ENCODE measurements around the gene TMEM178B.

TMEM178B gene

DNA sequence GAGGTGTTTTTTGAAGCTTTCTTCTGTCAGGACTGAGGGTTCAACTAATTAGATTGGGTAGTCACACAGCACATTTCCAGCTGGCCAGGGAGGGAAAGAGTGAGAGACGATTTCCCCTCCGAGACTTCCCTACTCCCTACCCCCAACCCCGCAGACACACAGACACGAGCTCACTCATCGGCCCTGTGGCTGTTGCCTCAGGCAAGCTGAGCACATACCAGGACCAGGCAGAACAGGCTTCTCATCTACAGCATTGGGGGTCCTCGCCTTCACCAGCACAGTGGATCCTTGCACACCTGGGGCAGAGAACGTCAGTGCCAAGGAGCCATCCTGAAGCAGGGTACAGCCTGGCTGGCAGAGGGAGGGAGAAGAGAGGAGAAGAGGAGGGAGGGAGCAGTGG lies 144.1 kb downstream of the TMEM178B start:
- no peak for TF ChIP-seq POLR2AphosphoS5 (IDR thresholded peaks at IDR 0.05; ENCODE audit: low read depth, low read length)
- TF ChIP-seq FOXP2 (optimal IDR thresholded peaks at IDR 0.05; ENCODE audit: borderline replicate concordance, extremely low read depth, extremely low read length, insufficient read depth) = no peak
- TF ChIP-seq, protein P1, sequence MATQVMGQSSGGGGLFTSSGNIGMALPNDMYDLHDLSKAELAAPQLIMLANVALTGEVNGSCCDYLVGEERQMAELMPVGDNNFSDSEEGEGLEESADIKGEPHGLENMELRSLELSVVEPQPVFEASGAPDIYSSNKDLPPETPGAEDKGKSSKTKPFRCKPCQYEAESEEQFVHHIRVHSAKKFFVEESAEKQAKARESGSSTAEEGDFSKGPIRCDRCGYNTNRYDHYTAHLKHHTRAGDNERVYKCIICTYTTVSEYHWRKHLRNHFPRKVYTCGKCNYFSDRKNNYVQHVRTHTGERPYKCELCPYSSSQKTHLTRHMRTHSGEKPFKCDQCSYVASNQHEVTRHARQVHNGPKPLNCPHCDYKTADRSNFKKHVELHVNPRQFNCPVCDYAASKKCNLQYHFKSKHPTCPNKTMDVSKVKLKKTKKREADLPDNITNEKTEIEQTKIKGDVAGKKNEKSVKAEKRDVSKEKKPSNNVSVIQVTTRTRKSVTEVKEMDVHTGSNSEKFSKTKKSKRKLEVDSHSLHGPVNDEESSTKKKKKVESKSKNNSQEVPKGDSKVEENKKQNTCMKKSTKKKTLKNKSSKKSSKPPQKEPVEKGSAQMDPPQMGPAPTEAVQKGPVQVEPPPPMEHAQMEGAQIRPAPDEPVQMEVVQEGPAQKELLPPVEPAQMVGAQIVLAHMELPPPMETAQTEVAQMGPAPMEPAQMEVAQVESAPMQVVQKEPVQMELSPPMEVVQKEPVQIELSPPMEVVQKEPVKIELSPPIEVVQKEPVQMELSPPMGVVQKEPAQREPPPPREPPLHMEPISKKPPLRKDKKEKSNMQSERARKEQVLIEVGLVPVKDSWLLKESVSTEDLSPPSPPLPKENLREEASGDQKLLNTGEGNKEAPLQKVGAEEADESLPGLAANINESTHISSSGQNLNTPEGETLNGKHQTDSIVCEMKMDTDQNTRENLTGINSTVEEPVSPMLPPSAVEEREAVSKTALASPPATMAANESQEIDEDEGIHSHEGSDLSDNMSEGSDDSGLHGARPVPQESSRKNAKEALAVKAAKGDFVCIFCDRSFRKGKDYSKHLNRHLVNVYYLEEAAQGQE (IDR thresholded peaks at IDR 0.05; ENCODE audit: insufficient read depth in 1 of 2, low read depth in 2 of 2, low read length in 2 of 2) = no peak
- TF ChIP-seq SIN3A (IDR thresholded peaks at IDR 0.05; ENCODE audit: borderline replicate concordance, insufficient read depth, low read length) = no peak
- TF ChIP-seq TAF1 (IDR thresholded peaks at IDR 0.05; ENCODE audit: borderline replicate concordance, insufficient read depth, low read length) = no peak

DNA sequence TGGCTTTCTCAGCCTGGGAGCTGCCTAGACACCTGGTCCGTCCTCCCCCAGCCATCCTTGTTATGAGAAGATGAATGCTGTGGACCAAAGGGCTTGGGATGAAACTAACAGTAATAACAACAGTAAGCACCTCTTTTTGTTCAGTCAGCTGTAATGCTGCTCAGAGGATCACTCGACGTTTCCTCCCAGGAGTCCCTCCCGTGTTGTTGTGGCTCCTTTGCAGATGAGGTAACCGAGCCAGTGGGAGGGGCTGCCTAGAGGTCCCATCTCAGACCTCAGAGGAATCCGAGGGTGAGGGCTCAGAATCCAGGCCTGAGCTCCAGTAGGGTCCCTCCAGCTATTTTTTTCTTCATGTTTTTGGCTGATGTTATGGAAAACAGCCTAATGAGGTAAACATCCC lies 145.1 kb downstream of the TMEM178B start:
- TF ChIP-seq, protein P1 (IDR thresholded peaks at IDR 0.05; ENCODE audit: insufficient read depth in 1 of 2, low read depth in 2 of 2, low read length in 2 of 2) = no peak
- TF ChIP-seq TAF1 (IDR thresholded peaks at IDR 0.05; ENCODE audit: borderline replicate concordance, insufficient read depth, low read length) (no peak), SIN3A (IDR thresholded peaks at IDR 0.05; ENCODE audit: borderline replicate concordance, insufficient read depth, low read length) (no peak), FOXP2 (optimal IDR thresholded peaks at IDR 0.05; ENCODE audit: borderline replicate concordance, extremely low read depth, extremely low read length, insufficient read depth) (no peak), POLR2AphosphoS5 (IDR thresholded peaks at IDR 0.05; ENCODE audit: low read depth, low read length) (no peak)

DNA sequence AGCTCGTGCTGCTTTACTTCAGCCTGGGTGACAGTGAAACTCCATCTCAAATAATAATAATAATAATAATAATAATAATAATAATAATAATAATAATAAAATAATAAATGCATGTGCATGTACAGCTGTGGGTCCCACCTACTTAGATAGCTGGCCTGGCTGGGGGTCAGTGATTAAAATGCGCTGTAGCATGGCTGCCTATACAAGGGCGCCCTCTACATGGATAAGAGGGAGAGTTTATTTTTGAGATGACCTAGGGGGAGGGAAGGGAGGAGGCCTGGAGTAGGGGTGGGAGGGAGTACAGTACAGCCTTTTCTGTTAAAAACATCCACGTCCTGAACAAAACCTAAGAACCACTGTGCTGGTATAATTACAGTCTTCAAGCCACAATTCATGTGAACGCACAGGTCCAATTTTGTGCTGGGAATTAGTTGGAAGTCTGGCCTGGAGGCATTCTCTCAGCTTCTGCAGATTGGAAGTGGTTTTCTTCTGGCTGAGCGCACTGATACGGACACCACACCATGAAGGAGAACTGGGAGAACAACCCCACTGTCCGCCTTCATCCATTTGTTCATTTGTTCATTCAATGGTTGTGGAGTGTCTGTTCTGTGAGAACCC lies 146.5 kb downstream of the TMEM178B start:
- TF ChIP-seq POLR2AphosphoS5 (IDR thresholded peaks at IDR 0.05; ENCODE audit: low read depth, low read length) = no peak
- no peak for TF ChIP-seq TAF1 (IDR thresholded peaks at IDR 0.05; ENCODE audit: borderline replicate concordance, insufficient read depth, low read length)
- TF ChIP-seq, protein P1 (IDR thresholded peaks at IDR 0.05; ENCODE audit: insufficient read depth in 1 of 2, low read depth in 2 of 2, low read length in 2 of 2) = peak in 1 of 2 experiments; percentile 44; a peak in 1 of 4 replicates
- TF ChIP-seq SIN3A (IDR thresholded peaks at IDR 0.05; ENCODE audit: borderline replicate concordance, insufficient read depth, low read length) = no peak

DNA sequence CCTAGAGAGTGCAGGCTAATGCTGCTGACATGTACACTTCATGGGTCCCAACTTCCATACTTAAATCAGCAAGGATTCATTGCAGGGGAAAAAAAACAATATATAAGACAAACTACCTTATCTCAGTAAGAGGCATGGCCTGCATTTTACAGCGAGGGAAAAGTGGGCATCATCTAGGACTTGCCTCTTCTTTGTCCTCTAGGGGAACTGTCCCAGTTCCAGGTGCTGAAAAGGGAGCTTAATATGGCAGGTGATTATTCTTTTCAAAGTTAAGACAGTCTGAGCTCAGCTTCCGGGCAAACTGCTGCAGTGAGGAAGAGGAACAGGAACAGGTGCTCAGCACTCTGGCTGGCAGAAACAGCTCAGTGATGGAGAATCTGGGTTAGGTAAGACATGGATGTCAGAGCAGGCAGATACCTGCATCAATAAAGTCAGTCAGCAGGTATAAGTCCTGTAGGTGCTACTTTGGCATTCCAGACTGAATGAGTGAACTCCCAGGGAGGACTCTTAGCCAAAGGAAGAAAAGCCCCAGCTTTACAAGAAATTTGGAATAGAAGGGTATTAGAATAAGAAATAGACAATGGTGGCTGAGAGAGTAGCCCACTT lies 147.2 kb downstream of the TMEM178B start:
- TF ChIP-seq TAF1 (IDR thresholded peaks at IDR 0.05; ENCODE audit: borderline replicate concordance, insufficient read depth, low read length) (no peak), FOXP2 (optimal IDR thresholded peaks at IDR 0.05; ENCODE audit: borderline replicate concordance, extremely low read depth, extremely low read length, insufficient read depth) (no peak)
- TF ChIP-seq, protein P1 (IDR thresholded peaks at IDR 0.05; ENCODE audit: insufficient read depth in 1 of 2, low read depth in 2 of 2, low read length in 2 of 2) = peak; percentile 54 to 91; a peak in 3 of 4 replicates

Measured in PFSK-1 (cell line).